Neuronal stem cell (in vitro differentiated cells): ENCODE data around the gene CREB5.

Source experiments
- DNase-seq: peaks from one replicate; pipeline ENCODE4 v3.0.0-alpha.2; 2013; ENCODE audit warnings: low spot score
- H2AFZ ChIP-seq: one replicate; pipeline ENCODE4 v1.6.1; 2013; ENCODE audit warnings: mild to moderate bottlenecking, low read length, inconsistent platforms
- H2AK5ac ChIP-seq: 2 replicates; pipeline ENCODE4 v1.6.1; 2013; ENCODE audit warnings: low read depth, mild to moderate bottlenecking, inconsistent platforms, low read length, moderate library complexity, mixed read lengths
- H2BK120ac ChIP-seq: 2 replicates; pipeline ENCODE4 v1.6.1; 2013; ENCODE audit warnings: low read depth, mild to moderate bottlenecking, inconsistent platforms, low read length, moderate library complexity, mixed read lengths
- H2BK12ac ChIP-seq: one replicate; pipeline ENCODE4 v1.6.1; 2013; ENCODE audit warnings: low read length, inconsistent platforms
- H2BK15ac ChIP-seq: 2 replicates; pipeline ENCODE4 v1.6.1; 2013; ENCODE audit warnings: mild to moderate bottlenecking, low read length, inconsistent platforms, mixed read lengths
- H2BK5ac ChIP-seq: one replicate; pipeline ENCODE4 v1.6.1; 2013; ENCODE audit warnings: inconsistent platforms, mild to moderate bottlenecking, low read length, moderate library complexity
- H3K14ac ChIP-seq: one replicate; pipeline ENCODE4 v1.6.1; 2013; ENCODE audit warnings: low read length, inconsistent platforms
- H3K18ac ChIP-seq: 2 replicates; pipeline ENCODE4 v1.6.1; 2013; ENCODE audit warnings: low read length, inconsistent platforms
- H3K23ac ChIP-seq: 2 replicates; pipeline ENCODE4 v1.6.1; 2013; ENCODE audit warnings: low read depth, mild to moderate bottlenecking, mixed read lengths, low read length, inconsistent platforms; ENCODE audit not compliant: poor library complexity
- H3K27ac ChIP-seq: replicated peaks from 3 replicates; pipeline ENCODE4 v1.5.1; 2013; ENCODE audit warnings: low read length, inconsistent platforms
- H3K27me3 ChIP-seq, 3 experiments: 2 replicates each; pipeline ENCODE4 v1.6.1; 2013; ENCODE audit warnings: low read length in 3 of 3, mild to moderate bottlenecking in 2 of 3, inconsistent platforms in 1 of 3, low read depth in 1 of 3, mixed read lengths in 1 of 3, moderate library complexity in 1 of 3; ENCODE audit not compliant: control insufficient read depth in 3 of 3, insufficient read depth in 3 of 3
- H3K36me3 ChIP-seq, 2 donors: replicated peaks in 1 of 2; 2 replicates each; pipeline ENCODE4 v1.6.1; 2013; ENCODE audit warnings: low read length in 2 of 2; ENCODE audit not compliant: control insufficient read depth in 2 of 2, insufficient read depth in 2 of 2
- H3K4ac ChIP-seq: 2 replicates; pipeline ENCODE4 v1.6.1; 2013; ENCODE audit warnings: inconsistent platforms, mild to moderate bottlenecking, low read length, moderate library complexity
- H3K4me1 ChIP-seq, 2 donors: 1 replicate in 1 of 2; 2 replicates in 1 of 2; pipeline ENCODE4 v1.6.1; 2013; ENCODE audit warnings: low read length in 2 of 2, low read depth in 1 of 2; ENCODE audit not compliant: control insufficient read depth in 2 of 2, insufficient read depth in 1 of 2
- H3K4me2 ChIP-seq: one replicate; pipeline ENCODE4 v1.6.1; 2013; ENCODE audit warnings: mild to moderate bottlenecking, low read length, inconsistent platforms; ENCODE audit not compliant: insufficient read depth, poor library complexity, severe bottlenecking
- H3K4me3 ChIP-seq, 2 donors: 2 replicates each; pipeline ENCODE4 v1.5.1; 2013; ENCODE audit warnings: low read length in 2 of 2, mild to moderate bottlenecking in 2 of 2, inconsistent platforms in 1 of 2, moderate library complexity in 1 of 2
- H3K79me1 ChIP-seq: one replicate; pipeline ENCODE4 v1.6.1; 2013; ENCODE audit warnings: low read depth, mild to moderate bottlenecking, inconsistent platforms, low read length, moderate library complexity
- H3K9ac ChIP-seq: one replicate; pipeline ENCODE4 v1.6.1; 2013; ENCODE audit warnings: mild to moderate bottlenecking, low read depth, low read length, inconsistent platforms; ENCODE audit not compliant: poor library complexity
- H3K9me3 ChIP-seq, 2 donors: replicated peaks in 1 of 2; 2 replicates each; pipeline versions ENCODE3 to v1.6.1; 2013; ENCODE audit warnings: low read length in 2 of 2, mild to moderate bottlenecking in 2 of 2, inconsistent platforms in 1 of 2, low read depth in 1 of 2, mixed read lengths in 1 of 2, moderate library complexity in 1 of 2; ENCODE audit not compliant: control insufficient read depth in 2 of 2, insufficient read depth in 1 of 2
- H4K8ac ChIP-seq: one replicate; pipeline ENCODE4 v1.6.1; 2013; ENCODE audit warnings: low read depth, mild to moderate bottlenecking, inconsistent platforms, low read length, moderate library complexity
- H4K91ac ChIP-seq: one replicate; pipeline ENCODE4 v1.6.1; 2013; ENCODE audit warnings: low read length, low read depth, mild to moderate bottlenecking, inconsistent platforms; ENCODE audit not compliant: poor library complexity
- WGBS, 2 donors: extraction: QIAGEN DNeasy Blood & Tissue Kit; methylation state at CpG; one replicate each; pipeline ENCODE4 v1.1.7; 2013; ENCODE audit warnings: missing lambda C conversion rate in 2 of 2, mixed read lengths in 1 of 2; ENCODE audit not compliant: insufficient read length in 2 of 2, insufficient replicate concordance in 1 of 2; ENCODE audit errors: extremely low coverage in 2 of 2; 5-methylcytosine and 5-hydroxymethylcytosine counted together

Gene CREB5

GRCh38 chr7:28701731-28702130 is 289.4 kb downstream of the CREB5 start:
- Histone ChIP-seq H3K79me1 (no peaks in the 10 kb centered on the region), H2AFZ (no peak overlapping the region), H3K36me3 (peaks cover 0 to 5% of the 10 kb centered on the region in 2 donors), H2AK5ac (no peak overlapping the region), H2BK12ac (no peak overlapping the region), H3K9me3 (peaks cover 1 to 6% of the 10 kb centered on the region in 2 donors), H3K18ac (no peak overlapping the region), H3K4ac (no peak overlapping the region), H3K27ac (no peak overlapping the region), H3K14ac (no peak overlapping the region), H2BK5ac (no peak overlapping the region), H3K4me1 (peaks cover 2% of the 10 kb centered on the region in 2 donors), H2BK15ac (no peak overlapping the region), H3K4me3 (no peak overlapping the region), H3K23ac (no peak overlapping the region), H2BK120ac (no peak overlapping the region), H3K4me2 (no peak overlapping the region), H4K8ac (no peak overlapping the region), H3K9ac (no peak overlapping the region), H4K91ac (no peak overlapping the region), H3K27me3 (no peaks in the 10 kb centered on the region)
- DNase-seq, result no peak
- WGBS, 2 donors, result no CpG with 5 or more reads among the region's 1 CpG

- no peak for DNase-seq
- Histone ChIP-seq H2AFZ (no peak overlapping the region), H3K79me1 (no peaks in the 10 kb centered on the region), H3K9me3 (peaks cover 1 to 6% of the 10 kb centered on the region in 2 donors), H2BK12ac (no peak overlapping the region), H3K4me2 (no peak overlapping the region), H3K4me3 (no peak overlapping the region), H3K4me1 (peaks cover 2 to 4% of the 10 kb centered on the region in 2 donors), H2BK5ac (no peak overlapping the region), H2BK15ac (no peak overlapping the region), H3K23ac (no peak overlapping the region), H3K18ac (no peak overlapping the region), H2AK5ac (no peak overlapping the region), H3K9ac (no peak overlapping the region), H2BK120ac (no peak overlapping the region), H4K91ac (no peak overlapping the region), H3K4ac (no peak overlapping the region), H3K36me3 (peaks cover 0 to 5% of the 10 kb centered on the region in 2 donors), H4K8ac (no peak overlapping the region), H3K27ac (no peak overlapping the region), H3K14ac (no peak overlapping the region), H3K27me3 (no peaks in the 10 kb centered on the region)
- WGBS, 2 donors, result no CpG with 5 or more reads among the region's 4 CpGs
Observed at GRCh38 chr7:28702171-28702570, 289.9 kb downstream of the CREB5 start.

- Histone ChIP-seq H3K9ac (no peak overlapping the region), H3K27me3 (no peaks in the 10 kb centered on the region), H3K4ac (no peak overlapping the region), H2AFZ (no peak overlapping the region), H4K8ac (no peak overlapping the region), H2BK120ac (no peak overlapping the region), H3K4me2 (no peak overlapping the region), H3K4me1 (peaks cover 5 to 12% of the 10 kb centered on the region in 2 donors), H3K4me3 (no peak overlapping the region), H3K36me3 (peaks cover 0 to 5% of the 10 kb centered on the region in 2 donors), H3K14ac (no peak overlapping the region), H3K27ac (no peak overlapping the region), H2BK15ac (no peak overlapping the region), H3K18ac (no peak overlapping the region), H4K91ac (no peak overlapping the region), H2BK5ac (no peak overlapping the region), H2AK5ac (no peak overlapping the region), H2BK12ac (no peak overlapping the region), H3K9me3 (peaks cover 1 to 6% of the 10 kb centered on the region in 2 donors), H3K23ac (no peak overlapping the region), H3K79me1 (no peaks in the 10 kb centered on the region)
- no CpG with 5 or more reads among the region's 1 CpG for WGBS, 2 donors
- DNase-seq, result no peak
Observed at GRCh38 chr7:28703037-28703765, 290.9 kb downstream of the CREB5 start.

GRCh38 chr7:28704706-28705105 is 292.4 kb downstream of the CREB5 start:
- Histone ChIP-seq H3K4me1 (peaks cover 3 to 22% of the 10 kb centered on the region in 2 donors), H3K9ac (no peak overlapping the region), H2AFZ (no peak overlapping the region), H2AK5ac (no peak overlapping the region), H3K4me2 (no peak overlapping the region), H4K8ac (no peak overlapping the region), H3K23ac (no peak overlapping the region), H3K18ac (no peak overlapping the region), H3K4me3 (no peak overlapping the region), H3K27me3 (no peaks in the 10 kb centered on the region), H3K27ac (no peak overlapping the region), H2BK12ac (no peak overlapping the region), H3K4ac (no peak overlapping the region), H3K9me3 (peaks cover 1 to 6% of the 10 kb centered on the region in 2 donors), H2BK5ac (no peak overlapping the region), H2BK120ac (no peak overlapping the region), H3K79me1 (no peaks in the 10 kb centered on the region), H2BK15ac (no peak overlapping the region), H4K91ac (no peak overlapping the region), H3K14ac (no peak overlapping the region), H3K36me3 (peaks cover 0 to 5% of the 10 kb centered on the region in 2 donors)
- WGBS, 2 donors, result no CpG with 5 or more reads among the region's 3 CpGs
- no peak for DNase-seq
